CD14-positive monocyte (primary cell): ENCODE data around the gene MNX1. TPM values are rescaled to one million over a fixed set of nuclear protein-coding genes. Genes with fewer than 3 reads are reported as not detected.

Experiments used
- DNase-seq, 3 donors: peaks; one replicate each; pipeline ENCODE4 v3.0.0-alpha.2; 2011 to 2022
- H2AFZ ChIP-seq: 2 replicates; pipeline ENCODE4 v1.6.0; 2012; ENCODE audit warnings: mild to moderate bottlenecking, low read depth, low read length, inconsistent platforms; ENCODE audit not compliant: insufficient read depth, poor library complexity, severe bottlenecking
- H3K27ac ChIP-seq, 2 donors: 1 replicate in 1 of 2; 2 replicates in 1 of 2; pipeline ENCODE4 v1.5.1; 2012 to 2013; ENCODE audit warnings: low read length in 2 of 2, control low read depth in 1 of 2, inconsistent platforms in 1 of 2, low read depth in 1 of 2, mild to moderate bottlenecking in 1 of 2
- H3K27me3 ChIP-seq, 2 donors: one replicate each; pipeline versions ENCODE4 v1.6.0 to v1.6.1; 2011 to 2013; ENCODE audit warnings: low read length in 2 of 2; ENCODE audit not compliant: control insufficient read depth in 2 of 2, insufficient read depth in 2 of 2
- H3K36me3 ChIP-seq, 2 donors: replicated peaks in 1 of 2; 1 replicate in 1 of 2; 2 replicates in 1 of 2; pipeline versions ENCODE4 v1.5.1 to v1.6.1; 2012 to 2013; ENCODE audit warnings: low read length in 2 of 2, control low read depth in 1 of 2, inconsistent platforms in 1 of 2, mild to moderate bottlenecking in 1 of 2; ENCODE audit not compliant: insufficient read depth in 2 of 2, control insufficient read depth in 1 of 2
- H3K4me1 ChIP-seq, 2 donors: 1 replicate in 1 of 2; 2 replicates in 1 of 2; pipeline versions ENCODE4 v1.5.1 to v1.6.1; 2012 to 2013; ENCODE audit warnings: low read length in 2 of 2, control low read depth in 1 of 2, inconsistent platforms in 1 of 2, mild to moderate bottlenecking in 1 of 2, moderate library complexity in 1 of 2; ENCODE audit not compliant: insufficient read depth in 2 of 2, control insufficient read depth in 1 of 2
- H3K4me2 ChIP-seq: replicated peaks from 2 replicates; pipeline ENCODE3; 2012; ENCODE audit warnings: low read length, moderate library complexity, mild to moderate bottlenecking; ENCODE audit not compliant: poor library complexity, severe bottlenecking; ENCODE audit errors: extremely low read depth
- H3K4me3 ChIP-seq, 3 experiments: fragments of 200-600 bp in 1 of 3; sonication (generic) in 1 of 3; replicated peaks in 1 of 3; 1 replicate in 2 of 3; 2 replicates in 1 of 3; pipeline ENCODE4 v1.5.1; 2011 to 2013; ENCODE audit warnings: low read length in 3 of 3, mild to moderate bottlenecking in 3 of 3, control low read depth in 2 of 3, low read depth in 2 of 3, inconsistent platforms in 1 of 3, moderate library complexity in 1 of 3
- H3K79me2 ChIP-seq: 2 replicates; pipeline ENCODE4 v1.6.0; 2012; ENCODE audit warnings: mild to moderate bottlenecking, control low read depth, inconsistent platforms, low read length, moderate library complexity; ENCODE audit not compliant: insufficient read depth
- H3K9ac ChIP-seq: 2 replicates; pipeline ENCODE4 v1.6.0; 2017; ENCODE audit warnings: low read length, mild to moderate bottlenecking; ENCODE audit not compliant: insufficient read depth, poor library complexity, severe bottlenecking
- H3K9me3 ChIP-seq, 2 donors: replicated peaks in 1 of 2; 1 replicate in 1 of 2; 2 replicates in 1 of 2; pipeline versions ENCODE4 v1.5.1 to v1.6.1; 2012 to 2013; ENCODE audit warnings: low read length in 2 of 2, control low read depth in 1 of 2; ENCODE audit not compliant: control insufficient read depth in 1 of 2, insufficient read depth in 1 of 2
- H4K20me1 ChIP-seq: 2 replicates; pipeline ENCODE4 v1.6.0; 2012; ENCODE audit warnings: mild to moderate bottlenecking, low read length, control low read depth, moderate library complexity; ENCODE audit not compliant: insufficient read depth
- H3K27ac Mint-ChIP-seq, 7 donors: one replicate each; pipeline ENCODE4 v1.8.0; 2020; ENCODE audit warnings: mild to moderate bottlenecking in 7 of 7, mixed read lengths in 7 of 7, moderate library complexity in 6 of 7, inconsistent platforms in 2 of 7
- H3K27me3 Mint-ChIP-seq, 3 donors: one replicate each; pipeline ENCODE4 v1.8.0; 2021 to 2022; ENCODE audit warnings: low read depth in 3 of 3, mild to moderate bottlenecking in 3 of 3, mixed read lengths in 3 of 3, moderate library complexity in 3 of 3, inconsistent platforms in 1 of 3
- H3K36me3 Mint-ChIP-seq, 2 donors: one replicate each; pipeline ENCODE4 v1.8.0; 2020; ENCODE audit warnings: mixed read lengths in 2 of 2, inconsistent platforms in 1 of 2, mild to moderate bottlenecking in 1 of 2
- H3K4me1 Mint-ChIP-seq: one replicate; pipeline ENCODE4 v1.8.0; 2020; ENCODE audit warnings: mild to moderate bottlenecking, mixed read lengths
- H3K4me3 Mint-ChIP-seq, 2 donors: one replicate each; pipeline ENCODE4 v1.8.0; 2020; ENCODE audit warnings: mild to moderate bottlenecking in 2 of 2, mixed read lengths in 2 of 2, moderate library complexity in 1 of 2
- H3K9me3 Mint-ChIP-seq, 7 donors: one replicate each; pipeline ENCODE4 v1.8.0; 2020 to 2022; ENCODE audit warnings: mixed read lengths in 7 of 7, mild to moderate bottlenecking in 6 of 7, moderate library complexity in 6 of 7, inconsistent platforms in 2 of 7
- CTCF ChIP-seq: fragments of 200-600 bp; IDR thresholded peaks from one replicate; pipeline ENCODE4 v1.8.0; 2022; ENCODE audit warnings: antibody characterized with exemption, mild to moderate bottlenecking
- WGBS: methylation state at CpG from one replicate; pipeline ENCODE4 v1.1.5; 2013; ENCODE audit warnings: missing lambda C conversion rate; ENCODE audit not compliant: insufficient coverage; 5-methylcytosine and 5-hydroxymethylcytosine counted together
- intact Hi-C, 2 donors: fragments of 100-400 bp; cut with micrococcal nuclease; formaldehyde crosslinking; loops; one replicate each; pipeline versions ENCODE4 v1.15.0 to v1.15.1; 2023
- polyA plus RNA-seq, 3 donors: library from polyadenylated mRNA; depleted of rRNA in 1 of 3; unstranded in 2 of 3; stranded (reverse) in 1 of 3; fragments of 300-500 nt in 2 of 3; fragments of >200 nt in 1 of 3; fragmentation: Illumina TruSeq in 2 of 3; gene quantifications; 1 replicate in 2 of 3; 2 replicates in 1 of 3; pipeline ENCODE4 v1.2.3, GENCODE V29; 2012 to 2021

MNX1 gene
- polyA plus RNA-seq, 3 donors, result not detected

GRCh38 chr7:157020514-157021070 is 10.1 kb upstream of the MNX1 start:
- Histone ChIP-seq H3K9me3 (peaks cover 0 to 49% of the 10 kb centered on the region in 2 donors), H3K27me3 (peaks cover 69 to 96% of the 10 kb centered on the region in 2 donors), H4K20me1 (no peaks in the 10 kb centered on the region), H3K79me2 (no peaks in the 10 kb centered on the region), H3K27ac (no peak overlapping the region), H3K9ac (no peak overlapping the region), H3K36me3 (no peaks in the 10 kb centered on the region), H3K4me1 (no peaks in the 10 kb centered on the region), H3K4me2 (no peak overlapping the region), H2AFZ (no peak overlapping the region), H3K4me3 (no peak overlapping the region)
- Mint-ChIP-seq H3K27ac (no peak overlapping the region), H3K36me3 (peaks cover 0 to 3% of the 10 kb centered on the region in 2 donors), H3K4me3 (no peak overlapping the region), H3K27me3 (peaks cover 87 to 99% (median 91%) of the 10 kb centered on the region in 3 donors), H3K9me3 (peaks cover 2 to 14% (median 10%) of the 10 kb centered on the region in 7 donors), H3K4me1 (peaks cover 4% of the 10 kb centered on the region)
- WGBS, result 6% methylated on average over 34 of the region's 38 CpGs
- DNase-seq, result no peak
- intact Hi-C loops, result no loop called here
- TF ChIP-seq CTCF, result no peak

- Histone ChIP-seq H3K79me2 (no peaks in the 10 kb centered on the region), H3K9me3 (peaks cover 0 to 50% of the 10 kb centered on the region in 2 donors), H3K27me3 (peaks cover 69 to 96% of the 10 kb centered on the region in 2 donors), H3K4me3 (no peak overlapping the region), H3K36me3 (no peaks in the 10 kb centered on the region), H2AFZ (no peak overlapping the region), H3K4me2 (no peak overlapping the region), H3K27ac (no peak overlapping the region), H3K9ac (no peak overlapping the region), H3K4me1 (no peaks in the 10 kb centered on the region), H4K20me1 (no peaks in the 10 kb centered on the region)
- Mint-ChIP-seq H3K27me3 (peaks cover 87 to 99% (median 92%) of the 10 kb centered on the region in 3 donors), H3K27ac (no peak overlapping the region), H3K4me3 (peak overlapping the region in 1 of 2 donors; percentile 72), H3K9me3 (peaks cover 2 to 14% (median 9%) of the 10 kb centered on the region in 7 donors), H3K4me1 (peaks cover 4% of the 10 kb centered on the region), H3K36me3 (peaks cover 0 to 3% of the 10 kb centered on the region in 2 donors)
- WGBS, result 0% methylated on average over 11 of the region's 25 CpGs
- TF ChIP-seq CTCF, result no peak
- DNase-seq, result no peak
- intact Hi-C loops, result no loop called here
These were observed 9.4 kb upstream of the MNX1 start for GRCh38 chr7:157019718-157020451.
